Measurements from ENCODE around the gene MANEAL. TPM values are rescaled to one million over a fixed set of nuclear protein-coding genes. Genes with fewer than 3 reads are reported as not detected.
"Not testable (repeated sequence)": the region's sequence is repeated elsewhere in the genome, so short reads cannot be mapped to it uniquely, and the experiment has no call there.

Gene MANEAL
- total RNA-seq, 1 donor from 2014 or later = 23.8 TPM

DNA sequence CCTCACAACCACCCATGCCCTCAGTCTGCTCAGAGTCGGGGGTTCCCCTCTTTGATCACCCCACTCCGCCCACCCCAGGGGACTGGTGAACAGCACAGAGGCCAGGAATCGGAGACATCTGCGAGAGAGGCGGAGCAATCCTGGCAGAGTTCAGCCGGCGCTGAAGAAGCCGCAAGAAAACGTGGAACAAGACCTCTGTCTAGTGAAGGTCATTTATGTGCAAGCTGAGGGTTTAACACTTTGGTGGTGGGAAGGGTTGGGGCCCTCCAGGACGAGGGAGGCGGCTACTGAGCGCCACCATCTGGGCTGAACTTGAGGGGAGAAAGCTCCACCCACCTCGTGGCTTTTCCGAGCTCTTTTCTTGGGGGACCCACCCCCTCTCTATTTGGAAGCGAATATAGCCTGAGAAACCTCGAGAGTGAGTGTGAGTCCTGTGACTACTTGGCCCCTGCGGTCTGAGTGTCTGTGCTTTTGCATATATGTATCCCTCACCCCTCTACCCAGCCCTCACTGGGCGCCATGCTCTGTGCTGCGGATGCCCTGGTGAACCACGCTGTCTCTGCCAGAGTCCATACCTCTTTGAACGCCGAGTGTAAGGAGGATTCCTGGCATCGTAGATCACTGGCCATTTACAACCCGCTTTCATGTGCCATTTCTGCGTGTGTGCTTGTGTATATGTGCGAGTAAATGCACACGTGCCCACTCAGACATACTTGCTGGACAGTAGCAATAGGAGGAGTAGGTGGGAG lies 27.6 kb upstream of the MANEAL start:
- no peak for DNase-seq (ENCODE audit: low spot score, unreplicated experiment)
- no peaks in the 10 kb centered on the region for H3K4me1 Mint-ChIP-seq (ENCODE audit: low read depth)
- no peak overlapping the region for H3K27ac Mint-ChIP-seq
- peaks cover 96% of the 10 kb centered on the region for H3K27me3 Mint-ChIP-seq
- H3K9me3 Mint-ChIP-seq (ENCODE audit: low read depth) = no peaks in the 10 kb centered on the region
- no peaks in the 10 kb centered on the region for H3K36me3 Mint-ChIP-seq (ENCODE audit: insufficient read depth)
- no peak overlapping the region for H3K4me3 Mint-ChIP-seq (ENCODE audit: low read depth)
- TF ChIP-seq, protein P1, sequence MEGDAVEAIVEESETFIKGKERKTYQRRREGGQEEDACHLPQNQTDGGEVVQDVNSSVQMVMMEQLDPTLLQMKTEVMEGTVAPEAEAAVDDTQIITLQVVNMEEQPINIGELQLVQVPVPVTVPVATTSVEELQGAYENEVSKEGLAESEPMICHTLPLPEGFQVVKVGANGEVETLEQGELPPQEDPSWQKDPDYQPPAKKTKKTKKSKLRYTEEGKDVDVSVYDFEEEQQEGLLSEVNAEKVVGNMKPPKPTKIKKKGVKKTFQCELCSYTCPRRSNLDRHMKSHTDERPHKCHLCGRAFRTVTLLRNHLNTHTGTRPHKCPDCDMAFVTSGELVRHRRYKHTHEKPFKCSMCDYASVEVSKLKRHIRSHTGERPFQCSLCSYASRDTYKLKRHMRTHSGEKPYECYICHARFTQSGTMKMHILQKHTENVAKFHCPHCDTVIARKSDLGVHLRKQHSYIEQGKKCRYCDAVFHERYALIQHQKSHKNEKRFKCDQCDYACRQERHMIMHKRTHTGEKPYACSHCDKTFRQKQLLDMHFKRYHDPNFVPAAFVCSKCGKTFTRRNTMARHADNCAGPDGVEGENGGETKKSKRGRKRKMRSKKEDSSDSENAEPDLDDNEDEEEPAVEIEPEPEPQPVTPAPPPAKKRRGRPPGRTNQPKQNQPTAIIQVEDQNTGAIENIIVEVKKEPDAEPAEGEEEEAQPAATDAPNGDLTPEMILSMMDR (IDR thresholded peaks at IDR 0.05; ENCODE audit: unreplicated experiment) = no peak

DNA sequence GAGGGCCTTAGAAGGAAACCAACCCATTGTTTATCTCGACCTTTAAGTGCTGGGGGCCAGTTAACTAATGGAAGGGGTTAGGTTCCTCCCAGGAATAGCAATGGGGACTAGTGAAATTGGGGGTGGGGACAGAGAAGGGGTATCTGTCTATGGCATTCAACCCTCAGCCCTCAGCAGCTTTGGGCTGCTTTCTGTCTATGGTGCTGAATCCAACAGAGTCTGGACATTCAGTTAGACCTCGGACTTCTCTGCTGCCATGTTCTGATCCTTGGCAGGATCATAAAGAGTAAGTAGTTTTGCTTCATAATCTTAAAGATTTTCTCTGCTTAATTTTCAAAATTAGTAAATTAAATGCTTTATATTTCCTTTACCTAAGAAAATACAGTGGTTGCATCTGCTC lies 26.2 kb upstream of the MANEAL start:
- Mint-ChIP-seq H3K36me3 (ENCODE audit: insufficient read depth) (no peaks in the 10 kb centered on the region), H3K27me3 (peaks cover 86% of the 10 kb centered on the region), H3K27ac (no peak overlapping the region), H3K4me3 (ENCODE audit: low read depth) (no peak overlapping the region), H3K9me3 (ENCODE audit: low read depth) (no peaks in the 10 kb centered on the region), H3K4me1 (ENCODE audit: low read depth) (no peaks in the 10 kb centered on the region)
- no peak for DNase-seq (ENCODE audit: low spot score, unreplicated experiment)
- TF ChIP-seq, protein P1 (IDR thresholded peaks at IDR 0.05; ENCODE audit: unreplicated experiment) = no peak

DNA sequence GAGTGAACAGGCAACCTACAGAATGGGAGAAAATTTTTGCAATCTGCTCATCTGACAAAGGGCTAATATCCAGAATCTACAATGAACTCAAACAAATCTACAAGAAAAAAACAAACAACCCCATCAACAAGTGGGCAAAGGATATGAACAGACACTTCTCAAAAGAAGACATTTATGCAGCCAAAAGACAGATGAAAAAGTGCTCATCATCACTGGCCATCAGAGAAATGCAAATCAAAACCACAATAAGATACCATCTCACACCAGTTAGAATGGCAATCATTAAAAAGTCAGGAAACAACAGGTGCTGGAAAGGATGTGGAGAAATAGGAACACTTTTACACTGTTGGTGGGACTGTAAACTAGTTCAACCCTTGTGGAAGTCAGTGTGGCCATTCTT lies 22.2 kb upstream of the MANEAL start:
- not testable (repeated sequence) for H3K27ac Mint-ChIP-seq; H3K9me3 Mint-ChIP-seq (ENCODE audit: low read depth); H3K4me3 Mint-ChIP-seq (ENCODE audit: low read depth); H3K36me3 Mint-ChIP-seq (ENCODE audit: insufficient read depth); H3K4me1 Mint-ChIP-seq (ENCODE audit: low read depth); DNase-seq (ENCODE audit: low spot score, unreplicated experiment)
- H3K27me3 Mint-ChIP-seq = peaks cover 50% of the 10 kb centered on the region

DNA sequence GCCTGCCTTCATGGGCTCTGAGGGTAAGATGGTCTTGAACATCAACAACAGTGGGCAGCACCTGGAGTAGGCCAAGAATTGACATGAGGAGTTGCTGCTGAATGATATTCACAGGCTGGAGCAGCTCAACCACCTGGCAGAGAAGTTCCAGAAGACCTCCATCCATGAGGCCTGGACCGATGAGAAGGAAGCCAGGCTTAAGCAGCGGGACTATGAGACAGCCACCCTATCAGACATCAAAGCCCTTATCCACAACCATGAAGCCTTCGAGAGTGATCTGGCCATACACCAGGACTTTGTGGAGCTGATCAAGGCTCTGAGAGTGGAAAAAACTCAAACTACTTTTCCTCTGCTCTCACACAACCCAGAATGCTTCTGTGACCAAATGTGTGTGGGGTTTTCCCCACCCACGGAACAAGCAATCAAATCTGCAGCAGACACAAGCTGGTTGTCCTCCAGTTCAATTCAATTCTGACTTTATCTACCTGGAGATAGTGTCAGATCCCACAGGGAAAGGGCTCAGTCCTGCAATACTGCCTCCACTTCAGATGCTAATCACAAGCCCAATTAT lies 16.6 kb upstream of the MANEAL start:
- H3K27me3 Mint-ChIP-seq = peaks cover 33% of the 10 kb centered on the region
- H3K9me3 Mint-ChIP-seq (ENCODE audit: low read depth) = no peaks in the 10 kb centered on the region
- DNase-seq (ENCODE audit: low spot score, unreplicated experiment) = no peak
- H3K4me1 Mint-ChIP-seq (ENCODE audit: low read depth) = no peaks in the 10 kb centered on the region
- TF ChIP-seq, protein P1 (IDR thresholded peaks at IDR 0.05; ENCODE audit: unreplicated experiment) = no peak
- H3K27ac Mint-ChIP-seq = no peak overlapping the region
- H3K36me3 Mint-ChIP-seq (ENCODE audit: insufficient read depth) = no peaks in the 10 kb centered on the region
- no peak overlapping the region for H3K4me3 Mint-ChIP-seq (ENCODE audit: low read depth)

DNA sequence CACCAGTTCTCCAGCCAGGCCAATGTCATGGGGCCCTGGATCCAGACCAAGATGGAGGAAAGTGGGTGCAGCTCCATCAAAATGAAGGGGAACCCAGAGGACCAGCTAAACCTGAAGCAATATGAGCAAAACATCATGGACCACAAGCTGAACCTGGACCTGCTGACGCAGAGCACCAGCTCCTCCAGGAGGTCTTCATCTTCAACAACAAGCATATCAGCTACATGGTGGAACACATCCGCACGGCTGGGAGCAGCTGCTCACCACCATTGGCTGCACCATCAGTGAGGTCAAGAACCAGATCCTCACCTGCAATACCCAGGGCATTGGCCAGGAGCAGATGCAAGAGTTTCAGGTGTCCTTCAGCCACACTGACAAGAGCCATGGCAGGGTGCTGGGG lies 15.0 kb upstream of the MANEAL start:
- Mint-ChIP-seq H3K27ac (no peak overlapping the region), H3K27me3 (peaks cover 30% of the 10 kb centered on the region), H3K4me3 (ENCODE audit: low read depth) (no peak overlapping the region), H3K36me3 (ENCODE audit: insufficient read depth) (no peaks in the 10 kb centered on the region), H3K4me1 (ENCODE audit: low read depth) (no peaks in the 10 kb centered on the region), H3K9me3 (ENCODE audit: low read depth) (no peaks in the 10 kb centered on the region)
- DNase-seq (ENCODE audit: low spot score, unreplicated experiment) = no peak
- TF ChIP-seq, protein P1 (IDR thresholded peaks at IDR 0.05; ENCODE audit: unreplicated experiment) = no peak

DNA sequence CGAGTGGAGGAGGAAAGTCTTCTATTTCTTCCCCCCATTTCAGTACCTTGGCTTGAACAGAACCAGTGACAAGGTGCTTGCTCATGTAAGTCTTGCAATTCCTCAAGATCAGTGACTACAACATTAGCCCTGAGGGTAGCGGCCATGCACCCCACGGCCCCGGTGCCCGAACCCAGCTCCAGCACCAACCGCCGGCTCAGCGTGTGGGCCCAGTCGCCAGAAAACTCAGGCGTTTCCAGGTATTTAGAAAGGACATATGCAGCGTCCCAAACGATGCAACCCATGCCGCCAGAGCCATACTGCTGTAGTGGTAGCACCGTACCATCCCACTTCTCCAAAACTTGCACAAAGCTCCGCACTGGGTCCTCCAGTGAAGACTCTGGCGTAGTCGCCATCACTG lies 11.2 kb upstream of the MANEAL start:
- Mint-ChIP-seq H3K27ac (no peak overlapping the region), H3K27me3 (peaks cover 37% of the 10 kb centered on the region), H3K4me3 (ENCODE audit: low read depth) (no peak overlapping the region), H3K4me1 (ENCODE audit: low read depth) (no peaks in the 10 kb centered on the region), H3K36me3 (ENCODE audit: insufficient read depth) (no peaks in the 10 kb centered on the region), H3K9me3 (ENCODE audit: low read depth) (no peaks in the 10 kb centered on the region)
- TF ChIP-seq, protein P1 (IDR thresholded peaks at IDR 0.05; ENCODE audit: unreplicated experiment) = no peak
- no peak for DNase-seq (ENCODE audit: low spot score, unreplicated experiment)
